OCI-LY1 (cell line): ENCODE data around the gene MAPK8.

Experiments
- CTCF ChIP-seq: fragments of 200-600 bp; sonication (generic), shearing (Covaris generic); IDR thresholded peaks from 2 replicates; pipeline ENCODE4 v1.5.1; 2017; ENCODE audit warnings: mild to moderate bottlenecking, antibody characterized with exemption, low read length, moderate library complexity, mixed read lengths
- EZH2 ChIP-seq: fragments of 200-600 bp; sonication (generic), shearing (Covaris generic); IDR thresholded peaks from 2 replicates; pipeline ENCODE4 v1.8.0; 2017; ENCODE audit warnings: borderline replicate concordance, mixed run types, mild to moderate bottlenecking, antibody characterized with exemption, low read length, moderate library complexity, mixed read lengths

- TF ChIP-seq CTCF, result no peak
- no peak for TF ChIP-seq EZH2
Measured at GRCh38 chr10:48317321-48317990, 11.0 kb downstream of the MAPK8 start.
